Type B pancreatic cell (in vitro differentiated cells): ENCODE data around the gene MED22. TPM values are rescaled to one million over a fixed set of nuclear protein-coding genes. Genes with fewer than 3 reads are reported as not detected.

Source experiments
- DNase-seq: peaks from one replicate; pipeline ENCODE4 v3.0.0; 2021; ENCODE audit warnings: mixed read lengths; ENCODE audit not compliant: unreplicated experiment; ENCODE audit errors: extremely low spot score
- H3K27ac Mint-ChIP-seq: 2 replicates; pipeline ENCODE4 v1.8.0; 2021; ENCODE audit warnings: mild to moderate bottlenecking, mixed read lengths
- H3K27me3 Mint-ChIP-seq: 2 replicates; pipeline ENCODE4 v1.8.0; 2021; ENCODE audit warnings: mixed read lengths
- H3K36me3 Mint-ChIP-seq: 2 replicates; pipeline ENCODE4 v1.8.0; 2021; ENCODE audit warnings: mixed read lengths
- H3K4me1 Mint-ChIP-seq: one replicate; pipeline ENCODE4 v1.8.0; 2021; ENCODE audit warnings: mixed read lengths; ENCODE audit not compliant: unreplicated experiment
- H3K4me3 Mint-ChIP-seq: 2 replicates; pipeline ENCODE4 v1.8.0; 2021; ENCODE audit warnings: mild to moderate bottlenecking, mixed read lengths
- H3K9me3 Mint-ChIP-seq: 2 replicates; pipeline ENCODE4 v1.8.0; 2021; ENCODE audit warnings: mixed read lengths
- CTCF ChIP-seq: fragments of 200-600 bp; sonication (generic); conservative IDR thresholded peaks from 2 replicates; pipeline ENCODE4 v1.5.0; 2021; ENCODE audit warnings: antibody characterized with exemption, mild to moderate bottlenecking
- total RNA-seq: library from RNA; stranded (reverse); gene quantifications from 2 replicates; pipeline ENCODE4 v1.2.1, GENCODE V29; 2021; ENCODE audit warnings: low replicate concordance

MED22 gene
- total RNA-seq, 1 donor from 2014 or later: 38.2 TPM

DNA sequence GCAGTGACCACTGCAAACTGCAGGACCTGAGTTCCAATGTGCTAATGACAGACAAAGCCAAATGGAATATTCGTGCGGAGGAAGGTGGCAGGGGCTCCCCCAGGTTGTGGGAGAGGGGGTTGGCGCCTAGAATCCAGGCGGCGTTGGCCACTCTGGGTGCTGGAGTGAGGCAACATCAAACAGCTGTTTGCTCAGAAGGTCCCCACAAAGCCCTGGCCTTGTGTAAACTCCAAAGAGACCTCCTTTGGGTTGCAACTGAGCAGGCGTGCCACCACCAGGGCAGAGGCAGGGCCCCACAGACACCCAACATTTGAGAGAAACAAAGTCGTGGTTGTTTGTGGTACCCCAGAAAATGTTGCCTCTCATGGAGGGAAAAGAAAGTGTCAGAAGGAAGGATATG lies 42.8 kb upstream of the MED22 start:
- Mint-ChIP-seq H3K9me3 (no peaks in the 10 kb centered on the region), H3K36me3 (no peaks in the 10 kb centered on the region), H3K27me3 (peaks cover under 1% of the 10 kb centered on the region), H3K4me3 (no peak overlapping the region), H3K27ac (no peak overlapping the region), H3K4me1 (no peaks in the 10 kb centered on the region)
- TF ChIP-seq CTCF: no peak
- DNase-seq: no peak

GRCh38 chr9:133389562-133389961 lies 41.6 kb upstream of the MED22 start:
- Mint-ChIP-seq H3K4me3 (no peak overlapping the region), H3K36me3 (no peaks in the 10 kb centered on the region), H3K27me3 (no peaks in the 10 kb centered on the region), H3K27ac (no peak overlapping the region), H3K4me1 (no peaks in the 10 kb centered on the region), H3K9me3 (no peaks in the 10 kb centered on the region)
- no peak for TF ChIP-seq CTCF
- DNase-seq: no peak

- H3K4me3 Mint-ChIP-seq: no peak overlapping the region
- no peaks in the 10 kb centered on the region for H3K36me3 Mint-ChIP-seq
- TF ChIP-seq CTCF: no peak
Observed at GRCh38 chr9:133389025-133389557, 41.2 kb upstream of the MED22 start.

DNA sequence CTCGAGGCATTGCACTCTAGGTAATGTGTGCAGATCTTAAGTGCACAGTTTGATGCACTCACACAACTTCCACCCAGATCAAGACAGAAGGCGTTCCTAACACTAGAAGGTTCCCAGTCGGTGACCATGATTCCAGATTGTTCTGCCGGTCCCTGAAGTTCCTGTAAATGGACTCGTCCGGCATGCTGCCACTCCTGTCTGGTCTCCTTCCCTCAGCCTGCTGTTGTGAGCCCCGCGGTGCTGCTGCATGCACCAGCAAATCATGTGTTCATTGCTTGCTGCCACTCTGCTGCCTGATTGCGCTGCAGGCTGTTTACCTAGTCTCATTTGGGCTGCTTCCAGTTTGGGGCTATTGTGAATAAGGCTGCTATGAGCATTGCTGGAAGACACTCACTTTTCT lies 39.7 kb upstream of the MED22 start:
- no peaks in the 10 kb centered on the region for H3K9me3 Mint-ChIP-seq
- peak overlapping the region; percentile 32 for H3K27ac Mint-ChIP-seq
- H3K27me3 Mint-ChIP-seq: no peaks in the 10 kb centered on the region
- TF ChIP-seq CTCF: no peak
- no peaks in the 10 kb centered on the region for H3K4me1 Mint-ChIP-seq
- H3K4me3 Mint-ChIP-seq: no peak overlapping the region
- H3K36me3 Mint-ChIP-seq: no peaks in the 10 kb centered on the region
- DNase-seq: no peak

More at GRCh38 chr9:133389025-133389557, 41.2 kb upstream of the MED22 start:
- Mint-ChIP-seq H3K9me3 (no peaks in the 10 kb centered on the region), H3K27ac (no peak overlapping the region), H3K27me3 (no peaks in the 10 kb centered on the region), H3K4me1 (no peaks in the 10 kb centered on the region)
- no peak for DNase-seq

DNA sequence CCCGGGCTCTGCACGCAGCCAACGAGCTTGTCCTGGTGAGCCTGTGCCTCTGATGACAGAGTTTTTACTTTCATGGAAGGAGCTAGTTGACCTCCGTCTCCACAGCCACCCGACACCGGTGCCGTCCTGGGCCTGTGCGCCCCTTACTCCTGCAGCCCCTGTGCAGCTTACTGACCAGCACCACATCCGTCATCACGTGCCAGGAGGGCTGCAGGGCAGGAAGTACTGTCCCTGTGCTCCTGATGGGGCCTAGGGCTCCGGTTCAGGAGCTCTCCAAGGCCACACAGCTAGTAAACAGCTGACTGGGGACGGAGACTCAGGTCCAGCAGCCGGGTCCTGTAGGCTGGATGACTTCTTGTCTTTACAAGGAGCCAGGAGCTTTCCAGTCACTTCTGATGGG lies 38.4 kb upstream of the MED22 start:
- Mint-ChIP-seq H3K27ac (no peak overlapping the region), H3K4me1 (no peaks in the 10 kb centered on the region), H3K27me3 (no peaks in the 10 kb centered on the region), H3K36me3 (no peaks in the 10 kb centered on the region), H3K9me3 (no peaks in the 10 kb centered on the region), H3K4me3 (no peak overlapping the region)
- TF ChIP-seq CTCF: no peak
- no peak for DNase-seq

DNA sequence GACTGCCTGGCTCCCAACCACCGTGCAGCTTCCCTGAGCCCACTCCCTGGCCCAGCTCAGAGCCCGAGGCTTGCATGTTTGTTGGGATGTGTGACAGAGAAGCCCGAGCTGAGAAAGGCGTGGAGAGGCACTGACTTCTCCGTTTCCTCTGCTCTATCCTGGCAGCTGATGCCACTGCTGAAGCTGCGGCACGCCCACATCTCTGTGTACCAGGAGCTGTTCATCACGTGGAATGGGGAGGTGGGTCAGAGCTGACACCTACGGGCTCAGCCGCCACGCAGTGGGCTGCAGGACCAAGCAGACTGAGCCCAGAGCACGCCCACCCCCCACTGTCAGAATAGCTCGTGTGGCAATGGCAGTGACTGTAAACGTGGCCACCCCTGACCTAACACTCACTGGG lies 37.5 kb upstream of the MED22 start:
- H3K4me3 Mint-ChIP-seq: no peak overlapping the region
- H3K27me3 Mint-ChIP-seq: no peaks in the 10 kb centered on the region
- no peak overlapping the region for H3K27ac Mint-ChIP-seq
- no peak for TF ChIP-seq CTCF
- H3K9me3 Mint-ChIP-seq: no peaks in the 10 kb centered on the region
- H3K4me1 Mint-ChIP-seq: no peaks in the 10 kb centered on the region
- H3K36me3 Mint-ChIP-seq: no peaks in the 10 kb centered on the region
- DNase-seq: no peak
